OCI-M2 (cell line): Measurements from ENCODE around the gene ABCF1.

Source experiments
- DNase-seq: peaks from one replicate; lab custom pipeline; 2025; ENCODE audit not compliant: unreplicated experiment; lab: John Stamatoyannopoulos, UW

ABCF1 gene

GRCh38 chr6:30556906-30557682 lies 14.1 kb upstream of the ABCF1 start, which contains the start of gene PRR3:
Gene PRR3 (plus strand): TSS chr6:30557295. CDS start chr6:30557345, 50 bp downstream.
- DNase-seq = peak; percentile 91

GRCh38 chr6:30557683-30557981 lies 13.6 kb upstream of the ABCF1 start:
- no peak for DNase-seq

- DNase-seq = no peak
Observed at GRCh38 chr6:30560930-30561329, 10.3 kb upstream of the ABCF1 start.

- DNase-seq = no peak
Observed at GRCh38 chr6:30562470-30563425, 8.5 kb upstream of the ABCF1 start.

- DNase-seq = no peak
Observed at GRCh38 chr6:30564114-30564513, 7.1 kb upstream of the ABCF1 start.

- no peak for DNase-seq
Observed at GRCh38 chr6:30565772-30566171, 5.5 kb upstream of the ABCF1 start.

GRCh38 chr6:30568245-30568644 lies 3.0 kb upstream of the ABCF1 start:
- no peak for DNase-seq

- no peak for DNase-seq
Observed at GRCh38 chr6:30570263-30570662, 979 bp upstream of the ABCF1 start.

- no peak for DNase-seq
Observed at GRCh38 chr6:30570740-30571074, 535 bp upstream of the ABCF1 start.

- no peak for DNase-seq
Observed at GRCh38 chr6:30571762-30572082, 480 bp downstream of the ABCF1 start.

GRCh38 chr6:30572148-30572547 lies 906 bp downstream of the ABCF1 start:
- DNase-seq = no peak

GRCh38 chr6:30573113-30573512 lies 1.9 kb downstream of the ABCF1 start:
- no peak for DNase-seq

GRCh38 chr6:30578051-30578450 lies 6.8 kb downstream of the ABCF1 start:
- DNase-seq = no peak

GRCh38 chr6:30583921-30584320 lies 12.7 kb downstream of the ABCF1 start:
- no peak for DNase-seq

GRCh38 chr6:30589754-30590358 lies 18.6 kb downstream of the ABCF1 start:
- DNase-seq = no peak

- DNase-seq = no peak
Observed at GRCh38 chr6:30590509-30590908, 19.3 kb downstream of the ABCF1 start.

GRCh38 chr6:30591008-30591407 lies 19.8 kb downstream of the ABCF1 start:
- no peak for DNase-seq

- DNase-seq = no peak
Observed at GRCh38 chr6:30592287-30592686, 21.0 kb downstream of the ABCF1 start.

GRCh38 chr6:30597315-30598144 lies 26.3 kb downstream of the ABCF1 start:
- DNase-seq = peak; percentile 49

- no peak for DNase-seq
Observed at GRCh38 chr6:30598912-30599624, 27.8 kb downstream of the ABCF1 start.
